Thyroid gland (tissue), 4 donors: ENCODE results near the gene NUSAP1.

Experiments used
- POLR2A ChIP-seq, 2 donors: fragments of 450-650 bp; IDR thresholded peaks; one replicate each; pipeline ENCODE4 v1.6.1; 2017; ENCODE audit warnings: antibody characterized with exemption in 2 of 2, mild to moderate bottlenecking in 2 of 2, moderate library complexity in 1 of 2
- TF ChIP-seq, protein P1 (sequence below), 6 experiments: fragments of 200-600 bp in 3 of 6; fragments of 450-650 bp in 3 of 6; sonication (generic) in 3 of 6; IDR thresholded peaks; one replicate each; pipeline ENCODE4 v1.5.1; 2016 to 2019; ENCODE audit warnings: antibody characterized with exemption in 6 of 6, mild to moderate bottlenecking in 2 of 6, inconsistent platforms in 1 of 6, moderate library complexity in 1 of 6

DNA sequence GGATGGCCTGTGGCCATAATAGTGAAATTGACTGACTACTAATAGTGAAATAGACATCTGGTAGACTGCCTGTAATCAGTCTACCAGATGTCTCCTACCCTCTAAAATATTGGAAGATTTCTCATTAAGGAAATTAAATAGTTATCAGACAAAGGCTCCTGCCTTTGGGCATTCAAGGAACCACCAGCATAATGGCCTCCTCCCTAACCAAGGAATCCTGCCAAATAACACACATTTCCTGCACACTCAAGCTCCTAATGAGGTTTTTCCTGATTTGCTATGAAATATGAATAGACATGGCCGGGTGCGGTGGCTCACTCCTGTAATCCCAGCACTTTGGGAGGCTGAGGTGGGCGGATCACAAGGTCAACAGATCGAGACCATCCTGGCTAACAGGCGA is 14.6 kb downstream of the NUSAP1 start:
- TF ChIP-seq, protein P1, sequence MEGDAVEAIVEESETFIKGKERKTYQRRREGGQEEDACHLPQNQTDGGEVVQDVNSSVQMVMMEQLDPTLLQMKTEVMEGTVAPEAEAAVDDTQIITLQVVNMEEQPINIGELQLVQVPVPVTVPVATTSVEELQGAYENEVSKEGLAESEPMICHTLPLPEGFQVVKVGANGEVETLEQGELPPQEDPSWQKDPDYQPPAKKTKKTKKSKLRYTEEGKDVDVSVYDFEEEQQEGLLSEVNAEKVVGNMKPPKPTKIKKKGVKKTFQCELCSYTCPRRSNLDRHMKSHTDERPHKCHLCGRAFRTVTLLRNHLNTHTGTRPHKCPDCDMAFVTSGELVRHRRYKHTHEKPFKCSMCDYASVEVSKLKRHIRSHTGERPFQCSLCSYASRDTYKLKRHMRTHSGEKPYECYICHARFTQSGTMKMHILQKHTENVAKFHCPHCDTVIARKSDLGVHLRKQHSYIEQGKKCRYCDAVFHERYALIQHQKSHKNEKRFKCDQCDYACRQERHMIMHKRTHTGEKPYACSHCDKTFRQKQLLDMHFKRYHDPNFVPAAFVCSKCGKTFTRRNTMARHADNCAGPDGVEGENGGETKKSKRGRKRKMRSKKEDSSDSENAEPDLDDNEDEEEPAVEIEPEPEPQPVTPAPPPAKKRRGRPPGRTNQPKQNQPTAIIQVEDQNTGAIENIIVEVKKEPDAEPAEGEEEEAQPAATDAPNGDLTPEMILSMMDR (IDR thresholded peaks at IDR 0.05), result no peak
- no peak for TF ChIP-seq POLR2A (IDR thresholded peaks at IDR 0.05)
